H1 (cell line): ENCODE results near the gene TNFRSF6B. TPM values are rescaled to one million over a fixed set of nuclear protein-coding genes. Genes with fewer than 3 reads are reported as not detected.

Experiments used
- CTCF ChIA-PET: fragments of 300-600 bp; sonication (Branson Sonifier 250); formaldehyde crosslinking; loops from one replicate; lab custom pipeline; 2021; ENCODE audit not compliant: partially characterized antibody; lab: Charles Lee
- POLR2A ChIA-PET: fragments of 300-600 bp; sonication (Branson Sonifier 250); formaldehyde crosslinking; loops from one replicate; lab custom pipeline; 2021; ENCODE audit warnings: inconsistent platforms; ENCODE audit not compliant: partially characterized antibody; lab: Charles Lee
- DNase-seq, 2 experiments: peaks; one replicate each; pipeline versions ENCODE4 v3.0.0 to v3.0.0-alpha.2; 2010 to 2022; ENCODE audit warnings: low spot score in 2 of 2, low read depth in 1 of 2, mixed read lengths in 1 of 2
- FAIRE-seq: peaks from 2 replicates; lab custom pipeline; 2011; peaks lifted over from hg19 to GRCh38; lab: Jason Lieb, UNC
- H2AFZ ChIP-seq: 2 replicates; pipeline ENCODE4 v1.8.1; 2012; ENCODE audit warnings: low read length, inconsistent platforms
- H2AK5ac ChIP-seq: 2 replicates; pipeline ENCODE4 v1.6.1; 2013; ENCODE audit warnings: low read depth, low read length
- H2BK120ac ChIP-seq: replicated peaks from 2 replicates; pipeline ENCODE3; 2013; ENCODE audit warnings: low read depth, low read length, inconsistent platforms
- H2BK12ac ChIP-seq: 2 replicates; pipeline ENCODE4 v1.6.1; 2013; ENCODE audit warnings: low read depth, low read length
- H2BK15ac ChIP-seq: 2 replicates; pipeline ENCODE4 v1.6.1; 2013; ENCODE audit warnings: low read length
- H2BK20ac ChIP-seq: 2 replicates; pipeline ENCODE4 v1.6.1; 2013; ENCODE audit warnings: low read length
- H2BK5ac ChIP-seq: 2 replicates; pipeline ENCODE4 v1.6.1; 2013; ENCODE audit warnings: low read depth, low read length
- H3K14ac ChIP-seq: 2 replicates; pipeline ENCODE4 v1.6.1; 2013; ENCODE audit warnings: inconsistent platforms; ENCODE audit not compliant: insufficient read length
- H3K18ac ChIP-seq: 2 replicates; pipeline ENCODE4 v1.6.1; 2013; ENCODE audit warnings: low read length; ENCODE audit errors: extremely low read depth
- H3K23ac ChIP-seq: 2 replicates; pipeline ENCODE4 v1.6.1; 2013; ENCODE audit warnings: inconsistent platforms; ENCODE audit not compliant: insufficient read length
- H3K23me2 ChIP-seq: 2 replicates; pipeline ENCODE4 v1.6.1; 2013; ENCODE audit warnings: low read depth, low read length
- H3K27ac ChIP-seq: 2 replicates; pipeline ENCODE4 v1.6.1; 2011; ENCODE audit warnings: low read depth, low read length, inconsistent platforms
- H3K27me3 ChIP-seq, 4 experiments: replicated peaks in 1 of 4; 1 replicate in 1 of 4; 2 replicates in 3 of 4; pipeline versions ENCODE4 v1.6.1 to v1.8.1; 2011 to 2013; ENCODE audit warnings: low read length in 3 of 4, mild to moderate bottlenecking in 3 of 4, inconsistent platforms in 2 of 4, mixed read lengths in 2 of 4, moderate library complexity in 1 of 4; ENCODE audit not compliant: control insufficient read depth in 3 of 4, insufficient read depth in 3 of 4; ENCODE audit errors: extremely low read depth in 1 of 4
- H3K36me3 ChIP-seq, 4 experiments: 2 replicates each; pipeline versions ENCODE4 v1.6.1 to v1.8.1; 2011 to 2013; ENCODE audit warnings: mild to moderate bottlenecking in 4 of 4, low read length in 3 of 4, moderate library complexity in 2 of 4, control low read depth in 1 of 4, inconsistent platforms in 1 of 4; ENCODE audit not compliant: insufficient read depth in 4 of 4, control insufficient read depth in 2 of 4
- H3K4ac ChIP-seq: replicated peaks from 2 replicates; pipeline ENCODE3; 2013; ENCODE audit warnings: low read length, low read depth, mixed read lengths, inconsistent platforms; ENCODE audit not compliant: insufficient read length
- H3K4me1 ChIP-seq, 4 experiments: replicated peaks in 1 of 4; 1 replicate in 1 of 4; 2 replicates in 3 of 4; pipeline versions ENCODE4 v1.6.1 to v1.8.1; 2011 to 2013; ENCODE audit warnings: low read length in 3 of 4, inconsistent platforms in 2 of 4, mixed read lengths in 1 of 4; ENCODE audit not compliant: insufficient read depth in 4 of 4, control insufficient read depth in 3 of 4
- H3K4me2 ChIP-seq, 2 experiments: 2 replicates each; pipeline versions ENCODE4 v1.6.1 to v1.8.1; 2011 to 2013; ENCODE audit warnings: low read depth in 2 of 2, low read length in 2 of 2, control low read depth in 1 of 2, inconsistent platforms in 1 of 2, mild to moderate bottlenecking in 1 of 2; ENCODE audit not compliant: insufficient read depth in 1 of 2
- H3K4me3 ChIP-seq, 4 experiments: fragments of 200-600, 300-600 bp in 1 of 4; sonication (generic), shearing (Covaris generic), sonication (Bioruptor Twin) in 1 of 4; 2 replicates each; pipeline versions ENCODE4 v1.5.1 to v1.8.1; 2011 to 2016; ENCODE audit warnings: low read length in 4 of 4, low read depth in 3 of 4, control low read depth in 2 of 4, inconsistent platforms in 2 of 4, mild to moderate bottlenecking in 2 of 4, mixed read lengths in 1 of 4, moderate library complexity in 1 of 4; ENCODE audit not compliant: insufficient read depth in 2 of 4; ENCODE audit errors: extremely low read depth in 1 of 4
- H3K56ac ChIP-seq: replicated peaks from 2 replicates; pipeline ENCODE3; 2013; ENCODE audit warnings: low read depth, mild to moderate bottlenecking, mixed read lengths, low read length, inconsistent platforms; ENCODE audit not compliant: insufficient read length
- H3K79me1 ChIP-seq: 2 replicates; pipeline ENCODE4 v1.6.1; 2013; ENCODE audit warnings: low read depth, low read length, control low read depth
- H3K79me2 ChIP-seq, 2 experiments: 2 replicates each; pipeline versions ENCODE4 v1.6.1 to v1.8.1; 2012 to 2013; ENCODE audit warnings: low read length in 2 of 2, mild to moderate bottlenecking in 2 of 2, inconsistent platforms in 1 of 2; ENCODE audit not compliant: insufficient read depth in 2 of 2, control insufficient read depth in 1 of 2
- H3K9ac ChIP-seq, 4 experiments: replicated peaks in 1 of 4; 1 replicate in 1 of 4; 2 replicates in 3 of 4; pipeline versions ENCODE4 v1.6.1 to v1.8.1; 2011 to 2013; ENCODE audit warnings: low read depth in 3 of 4, low read length in 3 of 4, control low read depth in 2 of 4, mild to moderate bottlenecking in 2 of 4, moderate library complexity in 2 of 4, inconsistent platforms in 1 of 4; ENCODE audit errors: extremely low read depth in 1 of 4
- H3K9me3 ChIP-seq, 2 experiments: 2 replicates each; pipeline versions ENCODE4 v1.6.1 to v1.8.1; 2012 to 2013; ENCODE audit warnings: mild to moderate bottlenecking in 2 of 2, moderate library complexity in 2 of 2, control low read depth in 1 of 2, inconsistent platforms in 1 of 2, low read depth in 1 of 2, low read length in 1 of 2, mixed read lengths in 1 of 2; ENCODE audit not compliant: insufficient read depth in 2 of 2
- H4K20me1 ChIP-seq, 2 experiments: replicated peaks in 1 of 2; 2 replicates each; pipeline versions ENCODE3 to v1.8.1; 2011 to 2013; ENCODE audit warnings: inconsistent platforms in 2 of 2, low read length in 2 of 2, mild to moderate bottlenecking in 1 of 2; ENCODE audit not compliant: insufficient read depth in 2 of 2, control insufficient read depth in 1 of 2
- H4K5ac ChIP-seq: 2 replicates; pipeline ENCODE4 v1.6.1; 2013; ENCODE audit warnings: low read length, low read depth, mixed read lengths, inconsistent platforms; ENCODE audit not compliant: insufficient read length
- H4K8ac ChIP-seq: 2 replicates; pipeline ENCODE4 v1.8.0; 2013; ENCODE audit warnings: mild to moderate bottlenecking, moderate library complexity, low read length, inconsistent platforms; ENCODE audit not compliant: insufficient read depth; ENCODE audit errors: extremely low read depth
- H4K91ac ChIP-seq: replicated peaks from 2 replicates; pipeline ENCODE3; 2013; ENCODE audit warnings: low read length, mixed read lengths, inconsistent platforms; ENCODE audit not compliant: insufficient read length
- CTCF ChIP-seq, 3 experiments: IDR thresholded peaks; 1 replicate in 2 of 3; 2 replicates in 1 of 3; pipeline versions ENCODE4 v1.5.1 to v1.6.1; 2011; ENCODE audit warnings: low read length in 3 of 3, mild to moderate bottlenecking in 3 of 3, inconsistent platforms in 2 of 3, low read depth in 1 of 3, moderate library complexity in 1 of 3; ENCODE audit not compliant: insufficient read depth in 1 of 3; ENCODE audit errors: control extremely low read depth in 1 of 3
- EGR1 ChIP-seq: IDR thresholded peaks from 2 replicates; pipeline ENCODE4 v1.6.1; 2011; ENCODE audit warnings: low read depth, low read length, borderline replicate concordance
- EP300 ChIP-seq, 2 experiments: IDR thresholded peaks; 1 replicate in 1 of 2; 2 replicates in 1 of 2; pipeline ENCODE4 v1.6.1; 2011 to 2012; ENCODE audit warnings: low read depth in 2 of 2, low read length in 2 of 2, mild to moderate bottlenecking in 2 of 2, borderline replicate concordance in 1 of 2, inconsistent platforms in 1 of 2, moderate library complexity in 1 of 2
- GABPA ChIP-seq: IDR thresholded peaks from 2 replicates; pipeline ENCODE4 v1.6.1; 2011; ENCODE audit warnings: mild to moderate bottlenecking, low read length, moderate library complexity, borderline replicate concordance; ENCODE audit not compliant: insufficient read depth
- GTF2F1 ChIP-seq: IDR thresholded peaks from 2 replicates; pipeline ENCODE4 v1.6.1; 2012; ENCODE audit warnings: low read depth, low read length, improper control_type of control experiment, borderline replicate concordance
- KDM5A ChIP-seq: fragments of 200-600 bp; IDR thresholded peaks from 2 replicates; pipeline ENCODE4 v1.7.1; 2012; ENCODE audit warnings: mild to moderate bottlenecking, low read length, inconsistent platforms, mixed read lengths
- PHF8 ChIP-seq: fragments of 200-600 bp; sonication (generic); conservative IDR thresholded peaks from 2 replicates; pipeline ENCODE4 v1.7.1; 2012; ENCODE audit warnings: low read depth, mild to moderate bottlenecking, inconsistent platforms, low read length, moderate library complexity
- RAD21 ChIP-seq, 2 experiments: IDR thresholded peaks in 1 of 2; conservative IDR thresholded peaks in 1 of 2; 2 replicates each; pipeline ENCODE4 v1.6.1; 2011; ENCODE audit warnings: low read depth in 2 of 2, low read length in 2 of 2, improper control_type of control experiment in 1 of 2, inconsistent platforms in 1 of 2, mild to moderate bottlenecking in 1 of 2, moderate library complexity in 1 of 2
- RFX5 ChIP-seq: IDR thresholded peaks from 2 replicates; pipeline ENCODE4 v1.6.1; 2011; ENCODE audit warnings: low read depth, low read length, improper control_type of control experiment, borderline replicate concordance
- SUZ12 ChIP-seq: fragments of 200-600 bp; sonication (generic); IDR thresholded peaks from 2 replicates; pipeline ENCODE4 v1.6.1; 2012; ENCODE audit warnings: mild to moderate bottlenecking, inconsistent platforms, low read length, moderate library complexity, mixed read lengths
- WGBS, 2 experiments: shearing (Covaris generic) in 1 of 2; methylation state at CpG; one replicate each; pipeline versions ENCODE4 v1.1.6 to v1.1.7; 2013 to 2015; ENCODE audit warnings: low lambda C conversion rate in 2 of 2, mixed read lengths in 2 of 2, inconsistent platforms in 1 of 2, low coverage in 1 of 2, missing lambda C conversion rate in 1 of 2; ENCODE audit not compliant: insufficient replicate concordance in 2 of 2, insufficient coverage in 1 of 2, insufficient read length in 1 of 2; ENCODE audit errors: extremely low coverage in 1 of 2, missing lambda C conversion rate in 1 of 2; 5-methylcytosine and 5-hydroxymethylcytosine counted together
- polyA plus RNA-seq, 7 experiments: library from polyadenylated mRNA; depleted of rRNA in 3 of 7; stranded (reverse) in 5 of 7; unstranded in 2 of 7; fragments of >200 nt in 5 of 7; fragments of 200-250 nt in 2 of 7; gene quantifications; 1 replicate in 5 of 7; 2 replicates in 1 of 7; 4 replicates in 1 of 7; pipeline versions ENCODE4 v1.2.1 to v1.2.3, GENCODE V29; 2011 to 2013; ENCODE audit warnings: missing spikeins in 2 of 7, mixed read lengths in 2 of 7
- total RNA-seq: library from RNA; stranded (reverse); fragmentation: NEBNext Ultra II Directional; extraction: Animal tissue kit (Norgen Biotek cat#: 25700); gene quantifications from 2 replicates; pipeline ENCODE4 v1.2.1, GENCODE V29; 2021

The TNFRSF6B gene
- total and polyA plus RNA-seq, 2 of the 8 experiments (the other 6 are each of a cell fraction or from before 2014, with no cell fraction given): 3.1 TPM; not detected in 1

- H2AFZ ChIP-seq: no peak overlapping the region
- no peak overlapping the region for H3K27ac ChIP-seq
- no peaks in the 10 kb centered on the region; the same call in 1 of the 2 replicates for H3K79me1 ChIP-seq
- FAIRE-seq (no peak), DNase-seq (no peak)
- H2BK120ac ChIP-seq: no peak overlapping the region
- peaks cover 5 to 10% of the 10 kb centered on the region in 2 experiments for H4K20me1 ChIP-seq
- H3K9ac ChIP-seq: no peak overlapping the region
- CTCF ChIA-PET: interaction anchor here (0.7 to 0.9 kb wide), 2 partner anchors 46 to 75 kb away, joined by 3 read pairs; no protein-coding TSS in a partner anchor
- POLR2A ChIA-PET: interaction anchor here (1.0 to 1.4 kb wide), 5 partner anchors 8 to 47 kb away, joined by 3 to 5 read pairs (median 3); partner anchors contain the start of gene STMN3
- WGBS, 2 experiments: 92% methylated on average over 22 of the region's 22 CpGs; no CpG with 5 or more reads in 1 of the 2 experiments
- peaks cover 0 to 15% (median 6%) of the 10 kb centered on the region in 4 experiments; a peak in 6 of 8 replicates for H3K36me3 ChIP-seq
- no peak overlapping the region for H2AK5ac ChIP-seq
- H3K9me3 ChIP-seq: no peaks in the 10 kb centered on the region
- no peak overlapping the region for H4K5ac ChIP-seq
- peaks cover 0 to 9% of the 10 kb centered on the region in 2 experiments; a peak in 1 of 4 replicates for H3K79me2 ChIP-seq
- H4K91ac ChIP-seq: no peak overlapping the region
- H2BK20ac ChIP-seq: no peak overlapping the region
- no peak overlapping the region for H3K4me3 ChIP-seq
- H3K56ac ChIP-seq: no peak overlapping the region
- no peak overlapping the region for H3K23ac ChIP-seq
- H2BK15ac ChIP-seq: no peak overlapping the region
- H3K4me2 ChIP-seq: no peak overlapping the region
- H3K4me1 ChIP-seq: peaks cover 0 to 9% (median 6%) of the 10 kb centered on the region in 4 experiments; a peak in 5 of 7 replicates
- H3K23me2 ChIP-seq: peaks cover 9% of the 10 kb centered on the region
- H3K14ac ChIP-seq: no peak overlapping the region
- no peak overlapping the region for H4K8ac ChIP-seq
- no peaks in the 10 kb centered on the region for H3K27me3 ChIP-seq
- H2BK5ac ChIP-seq: no peak overlapping the region
- H3K4ac ChIP-seq: no peak overlapping the region
- H2BK12ac ChIP-seq: no peak overlapping the region
- no peak overlapping the region for H3K18ac ChIP-seq
- TF ChIP-seq KDM5A (no peak), GTF2F1 (no peak), RAD21 (IDR thresholded peaks at IDR 0.05 in 1 of 2, conservative IDR thresholded peaks at IDR 0.05 in 1 of 2; ENCODE audit: low read depth in 2 of 2, low read length in 2 of 2) (no peak), SUZ12 (no peak), RFX5 (no peak), CTCF (IDR thresholded peaks at IDR 0.05; ENCODE audit: control extremely low read depth in 1 of 3, insufficient read depth in 1 of 3, low read depth in 1 of 3, low read length in 3 of 3) (no peak), EGR1 (no peak), EP300 (IDR thresholded peaks at IDR 0.05; ENCODE audit: borderline replicate concordance in 1 of 2, low read depth in 2 of 2, low read length in 2 of 2) (no peak), PHF8 (no peak), GABPA (no peak)
Observed at GRCh38 chr20:63661108-63661507, 35.3 kb upstream of the TNFRSF6B start.
